ENCODE data around the gene ZBED4.

Gene ZBED4

DNA sequence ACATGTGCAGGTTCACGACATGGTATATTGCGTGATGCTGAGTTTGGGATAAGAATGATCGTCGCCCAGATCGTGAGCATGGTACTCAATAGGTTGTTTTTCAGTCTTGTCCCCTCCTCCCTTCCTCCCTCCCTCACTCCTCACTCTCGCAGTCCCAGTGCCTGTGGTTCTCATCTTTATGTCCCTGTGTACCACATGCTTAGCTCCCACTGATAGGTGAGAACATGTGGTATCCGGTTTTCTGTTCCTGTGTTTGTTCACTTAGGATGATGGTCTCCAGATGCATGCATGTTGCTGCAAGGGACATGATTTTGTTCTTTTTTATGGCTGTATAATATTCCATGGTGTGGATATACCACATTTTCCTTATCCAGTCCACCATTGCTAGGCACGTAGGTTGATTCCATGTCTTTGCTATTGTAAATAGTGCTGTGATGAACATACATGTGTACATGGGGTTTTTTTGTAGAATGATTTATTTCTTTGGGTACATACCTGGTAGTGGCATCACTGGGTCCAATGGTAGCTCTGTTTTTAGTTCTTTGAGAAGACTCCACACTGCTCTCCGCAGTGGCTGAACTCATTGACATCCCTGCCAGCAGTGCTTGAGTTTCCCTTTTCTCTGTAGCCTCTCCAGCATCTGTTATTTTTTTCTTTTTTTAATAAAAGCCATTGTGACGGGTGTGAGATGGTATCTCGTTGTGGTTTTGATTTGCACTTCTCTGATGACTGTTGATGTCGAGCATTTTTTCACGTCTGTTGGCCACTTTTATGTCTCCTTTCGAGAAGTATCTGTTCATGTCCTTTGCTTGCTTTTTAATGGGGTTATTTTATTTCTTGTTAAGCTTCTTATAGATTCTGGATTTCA, 16.4 kb downstream of the ZBED4 start:
- Histone ChIP-seq H3K9me2 (ENCODE audit: low read depth, low read length) (no peaks in the 10 kb centered on the region), H3F3A (ENCODE audit: insufficient read depth, low read length) (no peaks in the 10 kb centered on the region), H3K4me1 (ENCODE audit: insufficient read depth, low read length, severe bottlenecking) (no peaks in the 10 kb centered on the region), H3K27ac (ENCODE audit: low read depth, low read length, poor library complexity, severe bottlenecking) (no peak overlapping the region), H3K9me3 (ENCODE audit: low read length) (peaks cover 36% of the 10 kb centered on the region), H3K4me2 (ENCODE audit: low read length) (no peak overlapping the region), H3K9ac (ENCODE audit: low read length) (no peak overlapping the region), H3K27me3 (ENCODE audit: insufficient read depth, low read length) (no peaks in the 10 kb centered on the region), H3K4me3 (ENCODE audit: low read depth, low read length, poor library complexity, severe bottlenecking) (no peak overlapping the region), H3K36me3 (ENCODE audit: insufficient read depth, low read length) (peaks cover 48% of the 10 kb centered on the region), H3K79me2 (ENCODE audit: insufficient read depth, low read length) (peaks cover 83% of the 10 kb centered on the region), H4K20me1 (ENCODE audit: insufficient read depth, low read length) (no peaks in the 10 kb centered on the region), H2AFZ (ENCODE audit: low read length) (no peak overlapping the region)
- TF ChIP-seq EZH2 (IDR thresholded peaks at IDR 0.05; ENCODE audit: borderline replicate concordance, low read length): no peak
- TF ChIP-seq CTCF (IDR thresholded peaks at IDR 0.05; ENCODE audit: low read length): no peak

GRCh38 chr22:49871482-49871881, 17.8 kb downstream of the ZBED4 start:
- H4K20me1 ChIP-seq (ENCODE audit: insufficient read depth, low read length): no peaks in the 10 kb centered on the region
- no peaks in the 10 kb centered on the region for H3K9me2 ChIP-seq (ENCODE audit: low read depth, low read length)
- H3K27ac ChIP-seq (ENCODE audit: low read depth, low read length, poor library complexity, severe bottlenecking): no peak overlapping the region
- no peaks in the 10 kb centered on the region for H3F3A ChIP-seq (ENCODE audit: insufficient read depth, low read length)
- H3K4me1 ChIP-seq (ENCODE audit: insufficient read depth, low read length, severe bottlenecking): no peaks in the 10 kb centered on the region
- TF ChIP-seq CTCF (IDR thresholded peaks at IDR 0.05; ENCODE audit: low read length): no peak
- TF ChIP-seq EZH2 (IDR thresholded peaks at IDR 0.05; ENCODE audit: borderline replicate concordance, low read length): no peak
- no peaks in the 10 kb centered on the region for H3K27me3 ChIP-seq (ENCODE audit: insufficient read depth, low read length)
- H3K9me3 ChIP-seq (ENCODE audit: low read length): peaks cover 35% of the 10 kb centered on the region
- H3K79me2 ChIP-seq (ENCODE audit: insufficient read depth, low read length): peaks cover 83% of the 10 kb centered on the region
- H2AFZ ChIP-seq (ENCODE audit: low read length): no peak overlapping the region
- no peak overlapping the region for H3K4me2 ChIP-seq (ENCODE audit: low read length)
- no peak overlapping the region for H3K4me3 ChIP-seq (ENCODE audit: low read depth, low read length, poor library complexity, severe bottlenecking)
- H3K9ac ChIP-seq (ENCODE audit: low read length): no peak overlapping the region
- H3K36me3 ChIP-seq (ENCODE audit: insufficient read depth, low read length): peaks cover 46% of the 10 kb centered on the region

DNA sequence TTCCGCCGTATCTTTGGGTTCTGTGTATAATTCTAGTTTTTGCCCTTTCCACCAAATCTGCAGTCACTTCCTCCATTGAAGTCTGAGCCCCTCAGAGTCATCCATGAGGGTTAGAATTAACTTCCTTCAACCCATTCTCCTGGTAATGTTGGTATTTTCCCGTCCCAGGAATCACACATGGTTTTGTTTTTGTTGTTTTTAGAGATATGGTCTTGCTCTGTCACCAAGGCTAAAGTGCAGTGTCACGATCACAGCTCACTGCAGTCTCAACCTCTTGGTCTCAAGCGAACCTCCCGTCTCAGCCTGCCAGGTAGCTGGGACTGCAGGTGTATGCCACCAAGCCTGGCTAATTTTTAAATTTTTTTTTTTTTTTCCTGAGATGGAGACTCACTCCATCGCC, 18.7 kb downstream of the ZBED4 start:
- Histone ChIP-seq H3K4me3 (ENCODE audit: low read depth, low read length, poor library complexity, severe bottlenecking) (no peak overlapping the region), H3K9me2 (ENCODE audit: low read depth, low read length) (no peaks in the 10 kb centered on the region), H3K27ac (ENCODE audit: low read depth, low read length, poor library complexity, severe bottlenecking) (no peak overlapping the region), H3K4me1 (ENCODE audit: insufficient read depth, low read length, severe bottlenecking) (no peaks in the 10 kb centered on the region), H3K27me3 (ENCODE audit: insufficient read depth, low read length) (no peaks in the 10 kb centered on the region), H4K20me1 (ENCODE audit: insufficient read depth, low read length) (no peaks in the 10 kb centered on the region), H3K9me3 (ENCODE audit: low read length) (peaks cover 28% of the 10 kb centered on the region), H3K36me3 (ENCODE audit: insufficient read depth, low read length) (peaks cover 43% of the 10 kb centered on the region), H3K4me2 (ENCODE audit: low read length) (no peak overlapping the region), H3K79me2 (ENCODE audit: insufficient read depth, low read length) (peaks cover 78% of the 10 kb centered on the region), H3F3A (ENCODE audit: insufficient read depth, low read length) (no peaks in the 10 kb centered on the region), H3K9ac (ENCODE audit: low read length) (no peak overlapping the region), H2AFZ (ENCODE audit: low read length) (no peak overlapping the region)
- no peak for TF ChIP-seq EZH2 (IDR thresholded peaks at IDR 0.05; ENCODE audit: borderline replicate concordance, low read length)
- TF ChIP-seq CTCF (IDR thresholded peaks at IDR 0.05; ENCODE audit: low read length): no peak

All from OCI-LY1 (cell line).